ENCODE measurements around the gene ATOX1.
"Not testable (repeated sequence)": the region's sequence is repeated elsewhere in the genome, so short reads cannot be mapped to it uniquely, and the experiment has no call there.

ATOX1 gene, protein sequence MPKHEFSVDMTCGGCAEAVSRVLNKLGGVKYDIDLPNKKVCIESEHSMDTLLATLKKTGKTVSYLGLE

GRCh38 chr5:151758430-151759241 lies at the start of gene ATOX1:
ATOX1 (minus strand) TSS chr5:151758631; CDS start chr5:151758551, 80 bp downstream.
- DNase-seq: peak; percentile 86

- DNase-seq: no peak
These were observed 47.2 kb upstream of the ATOX1 start for GRCh38 chr5:151805414-151806223.

DNA sequence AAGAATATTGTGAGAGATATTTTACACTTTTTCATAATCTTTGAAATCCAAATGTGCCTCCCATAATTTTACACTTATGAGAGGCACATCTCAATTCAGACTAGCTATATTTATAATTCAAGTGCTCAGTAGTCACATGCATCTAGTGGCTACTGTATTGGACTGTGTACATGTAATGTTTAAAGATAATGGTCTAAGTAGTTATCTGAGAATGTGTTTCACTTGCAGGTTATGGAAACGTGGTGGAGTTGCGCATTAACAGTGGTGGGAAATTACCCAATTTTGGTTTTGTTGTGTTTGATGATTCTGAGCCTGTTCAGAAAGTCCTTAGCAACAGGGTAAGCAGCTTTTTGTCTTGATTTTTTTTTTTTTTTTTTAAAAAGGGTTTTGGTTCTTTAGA lies 42.1 kb upstream of the ATOX1 start:
- DNase-seq: no peak

- DNase-seq: no peak
These were observed 41.0 kb upstream of the ATOX1 start for GRCh38 chr5:151799407-151799806.

DNA sequence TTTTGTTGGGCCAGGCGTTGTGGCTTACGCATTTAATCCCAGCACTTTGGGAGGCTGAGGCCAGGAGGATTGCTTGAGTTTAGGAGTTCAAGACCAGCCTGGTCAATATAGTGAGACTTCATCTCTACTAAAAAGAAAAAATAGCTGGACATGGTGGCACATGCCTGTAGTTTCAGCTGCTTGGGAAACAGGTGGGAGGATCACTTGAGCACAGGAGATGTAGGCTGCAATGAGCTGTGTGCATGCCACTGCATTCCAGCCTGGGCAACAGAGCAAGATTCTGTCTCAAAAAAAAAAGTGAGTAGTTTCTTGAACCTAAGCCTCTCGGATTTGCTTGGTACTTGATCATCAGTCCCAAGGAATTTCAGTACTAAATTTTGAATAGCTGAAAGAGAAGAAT lies 40.2 kb upstream of the ATOX1 start:
- DNase-seq: no peak

GRCh38 chr5:151795426-151795825 lies 37.0 kb upstream of the ATOX1 start:
- DNase-seq: no peak

- no peak for DNase-seq
These were observed 34.9 kb upstream of the ATOX1 start for GRCh38 chr5:151793358-151793757.

- no peak for DNase-seq
These were observed 29.4 kb upstream of the ATOX1 start for GRCh38 chr5:151787817-151788216.

DNA sequence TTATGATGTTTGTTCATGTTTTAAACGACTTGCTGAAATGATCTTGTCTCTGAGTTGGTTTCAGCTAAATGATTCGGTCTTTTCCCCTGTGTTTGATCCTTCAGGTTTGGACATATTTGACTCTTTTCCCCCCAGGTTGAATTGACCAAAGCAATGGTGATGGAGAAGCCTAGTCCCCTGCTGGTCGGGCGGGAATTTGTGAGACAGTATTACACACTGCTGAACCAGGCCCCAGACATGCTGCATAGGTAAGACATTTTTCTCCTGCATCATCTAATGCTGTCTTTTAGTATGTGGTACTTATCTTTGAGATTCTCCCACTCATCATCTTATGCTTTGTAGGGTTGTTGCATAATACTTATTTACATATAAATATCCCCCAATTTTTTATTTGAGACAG lies 28.0 kb upstream of the ATOX1 start:
- DNase-seq: no peak

DNA sequence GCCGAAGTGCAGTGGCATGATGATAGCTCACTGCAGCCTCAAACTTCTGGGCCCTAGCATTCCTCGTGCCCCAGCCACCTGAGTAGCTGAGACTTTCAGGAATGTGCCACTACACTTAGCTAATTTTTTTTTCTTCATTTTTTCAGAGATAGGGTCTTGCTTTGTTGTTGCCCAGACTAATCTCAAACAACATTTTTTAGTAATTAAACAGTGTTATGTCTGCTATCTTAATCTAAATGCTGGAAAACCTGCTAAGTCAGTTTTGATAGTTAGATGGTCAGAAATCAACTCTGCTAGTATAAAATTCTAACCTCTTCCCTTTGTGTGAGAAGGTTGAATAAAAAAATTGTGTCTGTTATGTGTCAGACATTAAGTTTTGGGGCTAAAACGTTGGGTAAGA lies 25.7 kb upstream of the ATOX1 start:
- DNase-seq: no peak

GRCh38 chr5:151783664-151784063 lies 25.2 kb upstream of the ATOX1 start:
- not testable (repeated sequence) for DNase-seq

DNA sequence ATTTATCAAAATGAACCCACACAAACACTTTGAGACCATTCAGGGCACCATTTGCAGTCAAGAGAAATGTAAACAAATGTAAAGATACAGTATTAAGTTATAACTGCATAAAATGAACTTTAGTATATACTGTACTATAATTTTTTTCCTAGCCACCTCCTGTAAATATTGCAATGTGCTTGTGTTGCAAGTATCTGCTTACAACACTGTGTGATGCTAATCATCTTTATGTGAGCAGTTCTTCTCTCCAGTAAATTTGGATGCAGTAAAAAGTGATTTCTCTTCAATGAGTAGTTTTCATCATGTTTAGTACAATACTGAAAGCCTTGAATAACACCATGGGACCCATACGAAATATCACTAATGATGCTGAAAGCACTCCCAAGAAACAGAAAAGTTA lies 22.8 kb upstream of the ATOX1 start:
- no peak for DNase-seq

DNA sequence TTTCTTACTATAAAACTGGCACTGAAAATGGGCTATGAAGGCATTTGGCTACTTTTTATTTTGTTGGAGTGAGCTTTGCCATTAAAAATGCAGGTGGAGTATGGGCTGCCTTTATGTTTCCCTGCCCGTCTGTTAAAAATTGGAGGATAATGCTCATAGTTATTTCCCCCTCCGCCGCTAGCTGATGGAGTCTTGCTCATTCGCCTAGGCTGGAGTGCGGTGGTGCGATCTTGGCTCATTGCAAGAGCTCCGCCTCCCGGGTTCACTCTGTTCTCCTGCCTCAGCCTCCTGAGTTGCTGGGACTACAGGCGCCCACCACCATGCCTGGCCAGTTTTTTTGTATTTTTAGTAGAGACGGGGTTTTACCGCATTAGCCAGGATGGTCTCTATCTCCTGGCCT lies 21.9 kb upstream of the ATOX1 start:
- DNase-seq: no peak

DNA sequence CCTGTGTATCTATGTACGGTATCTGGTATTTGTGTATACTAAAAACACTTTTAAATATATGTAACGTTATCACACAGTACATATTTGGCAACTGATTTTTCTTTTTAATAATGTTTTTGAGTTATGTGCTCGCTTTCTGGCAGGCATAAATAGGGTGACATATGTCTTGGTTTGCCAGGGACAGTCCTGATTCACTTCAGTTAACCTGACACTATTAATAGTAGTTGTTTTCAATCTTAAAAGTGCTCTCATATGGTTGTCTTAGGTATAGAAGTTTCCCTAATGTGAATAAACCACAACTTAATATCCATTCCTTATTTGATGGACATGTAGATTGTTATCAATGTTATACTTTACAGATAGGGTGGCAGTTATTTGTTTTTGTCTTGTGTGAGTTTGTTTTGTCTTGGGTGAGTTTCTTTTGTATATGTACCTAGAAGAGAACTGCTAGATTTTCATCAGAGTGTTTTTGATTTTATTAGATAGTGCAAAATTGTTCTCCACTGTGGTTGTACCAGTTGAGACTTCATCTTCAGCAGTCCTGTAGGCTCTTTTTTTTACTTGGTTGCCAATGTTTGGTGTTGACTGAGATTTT lies 21.2 kb upstream of the ATOX1 start:
- DNase-seq: no peak

DNA sequence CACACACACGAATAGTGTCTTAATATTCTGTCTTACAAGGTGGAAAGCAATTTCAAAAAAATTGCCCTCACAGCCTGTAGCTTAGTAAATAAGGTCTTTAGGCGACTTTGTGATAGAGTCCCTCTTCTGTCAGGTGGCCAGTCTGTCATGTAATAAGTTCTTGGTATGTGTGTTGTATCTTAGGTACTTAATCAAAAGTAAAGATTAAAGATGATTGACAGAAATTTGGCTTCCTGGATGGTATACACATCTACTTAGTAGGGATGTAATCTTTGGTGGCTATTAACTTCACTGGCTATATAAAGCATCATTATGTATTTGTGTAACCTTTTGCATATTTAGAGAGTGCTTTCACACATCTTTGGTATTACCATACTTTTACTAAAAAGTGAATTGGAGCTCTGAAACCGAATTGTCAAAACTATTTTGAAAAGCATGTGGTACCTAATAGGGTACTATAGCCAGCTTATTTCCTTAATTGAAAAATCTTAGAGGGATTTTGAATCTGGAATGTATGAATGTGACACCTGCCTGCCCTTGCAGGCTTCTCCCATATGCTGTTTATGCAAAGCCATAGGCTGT lies 16.7 kb upstream of the ATOX1 start:
- DNase-seq: no peak

DNA sequence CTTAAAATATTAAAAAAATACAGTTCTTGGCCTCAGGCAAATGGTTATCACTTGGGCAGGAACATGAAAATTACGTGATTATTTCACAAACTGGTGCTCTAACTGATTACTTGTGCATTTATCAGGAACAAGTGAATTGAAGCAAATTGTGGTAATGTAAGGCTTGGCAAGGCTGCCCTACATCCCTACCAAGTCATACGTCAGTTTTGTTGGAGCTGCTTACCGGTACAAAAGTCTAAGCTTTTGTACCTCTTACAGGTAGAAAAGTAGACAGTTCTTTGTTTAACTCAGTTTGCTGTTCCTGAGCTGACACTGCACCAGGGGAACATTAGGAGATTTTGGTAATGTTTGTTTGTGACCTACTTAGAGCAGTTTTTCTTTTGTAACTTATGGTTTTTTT lies 15.5 kb upstream of the ATOX1 start:
- DNase-seq: no peak

DNA sequence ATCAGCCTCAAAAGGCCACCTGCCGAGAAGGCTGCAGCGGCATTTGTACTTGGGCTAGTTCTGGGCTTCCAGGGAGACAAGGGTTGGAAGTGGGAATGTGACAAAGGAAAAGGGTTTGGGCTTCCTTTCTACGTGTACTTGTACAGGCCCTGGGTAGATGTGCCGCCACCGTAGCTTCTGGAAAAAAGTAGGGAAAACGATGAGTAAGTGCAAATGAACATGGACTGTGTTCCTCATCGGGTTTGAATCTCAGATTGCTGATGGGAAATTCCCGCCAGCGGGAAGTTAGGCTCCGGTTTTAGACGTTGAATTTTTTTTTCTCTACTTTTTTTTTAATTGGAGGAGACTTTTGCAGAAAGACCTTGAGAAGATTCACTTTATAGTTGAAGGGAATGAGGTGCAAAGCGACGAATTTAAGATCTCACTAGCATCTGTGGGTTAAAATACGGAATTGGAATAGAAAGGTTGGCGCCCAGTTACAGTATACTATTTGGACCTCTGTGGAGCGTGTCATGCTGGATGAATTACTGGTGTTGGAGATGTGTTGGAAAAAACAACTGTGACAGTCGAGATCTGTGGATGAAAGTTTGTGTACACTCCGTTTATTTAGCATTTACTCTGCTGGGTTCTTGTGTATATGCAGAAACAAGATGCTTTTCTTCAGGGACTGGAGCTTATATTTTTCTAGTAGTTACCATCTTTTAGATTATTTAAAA lies 14.6 kb upstream of the ATOX1 start:
- no peak for DNase-seq

GRCh38 chr5:151772029-151772845 lies 13.8 kb upstream of the ATOX1 start:
- DNase-seq: peak; percentile 15

GRCh38 chr5:151771259-151772028 lies 13.0 kb upstream of the ATOX1 start, which contains the start of gene G3BP1:
G3BP1 (plus strand) TSS chr5:151771954; CDS start chr5:151786621, 14,667 bp downstream.
- peak; percentile 98 for DNase-seq

DNA sequence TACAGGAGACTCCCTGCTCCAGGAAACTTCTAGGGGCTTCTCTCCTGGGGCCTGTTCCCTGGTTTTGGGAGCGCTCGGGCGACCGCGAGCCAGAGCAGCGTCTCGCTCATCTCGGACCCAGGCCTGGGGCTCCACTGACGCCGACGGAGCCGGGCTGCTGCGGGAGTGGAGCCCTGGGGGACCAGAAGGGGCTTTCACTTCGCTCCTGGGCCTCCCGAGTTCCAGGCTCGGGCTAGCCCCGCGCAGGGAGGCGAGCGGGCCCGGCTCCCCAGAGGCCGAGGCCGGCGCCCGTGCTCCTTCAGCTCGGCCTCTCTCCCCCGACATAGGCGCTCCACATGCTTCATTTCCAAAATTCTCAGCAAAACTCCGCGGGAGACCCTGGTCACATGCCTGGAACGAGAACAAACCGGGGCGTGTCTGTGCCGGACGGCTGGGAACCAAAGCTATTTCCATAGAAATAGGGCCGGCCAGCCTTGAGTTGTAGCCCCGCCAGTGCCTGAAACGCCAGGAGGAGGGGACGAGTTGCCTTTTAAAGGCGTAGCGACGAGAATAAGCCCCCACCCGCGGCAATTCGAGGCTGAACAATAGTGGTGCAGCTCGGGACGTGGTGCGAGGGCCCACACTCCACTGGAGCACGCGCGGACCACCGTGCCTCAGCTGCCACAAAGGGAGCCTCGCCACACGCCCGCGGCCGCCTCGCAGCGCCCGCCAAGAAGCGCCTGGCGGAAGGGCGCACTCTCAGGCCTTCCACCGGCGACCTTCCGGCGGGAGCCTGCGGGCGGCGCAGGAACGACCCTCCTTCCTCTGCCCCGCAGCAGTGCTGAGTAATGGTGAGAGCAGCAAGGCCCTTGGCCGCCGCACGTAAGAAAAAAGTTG lies 12.2 kb upstream of the ATOX1 start:
- DNase-seq: peak; percentile 21
